ENCODE measurements around the gene TCL1B. TPM values are rescaled to one million over a fixed set of nuclear protein-coding genes. Genes with fewer than 3 reads are reported as not detected.

The TCL1B gene
- total RNA-seq, 1 experiment from 2014 or later = 3.6 TPM

DNA sequence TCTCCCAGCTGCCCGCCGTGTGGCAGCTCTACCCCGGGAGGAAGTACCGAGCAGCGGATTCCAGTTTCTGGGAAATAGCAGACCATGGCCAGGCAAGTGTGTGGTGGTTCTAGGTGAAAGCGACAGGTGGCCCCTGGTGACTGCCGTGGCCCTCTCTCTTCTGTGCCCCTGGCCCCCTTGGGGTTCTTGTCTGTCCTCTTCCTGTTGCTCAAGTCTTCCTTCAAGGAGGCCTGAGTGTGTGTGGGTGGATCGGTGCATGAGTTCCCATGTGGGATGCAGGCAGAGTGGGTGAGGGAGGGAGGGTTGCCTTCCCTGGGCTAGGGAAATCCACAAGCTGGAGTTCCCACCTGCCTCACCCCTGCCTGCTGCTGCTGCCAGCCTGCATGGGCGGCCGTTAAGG lies 4.6 kb downstream of the TCL1B start:
- peaks cover 2% of the 10 kb centered on the region for H4K20me1 ChIP-seq (ENCODE audit: control insufficient read depth, insufficient read depth, insufficient read length)
- H3K27ac ChIP-seq (ENCODE audit: insufficient read length, low read depth, low read length) = no peak overlapping the region
- H3K79me2 ChIP-seq (ENCODE audit: insufficient read depth, low read length) = no peaks in the 10 kb centered on the region
- no peak overlapping the region for H2BK120ac ChIP-seq (ENCODE audit: low read depth, low read length, poor library complexity, severe bottlenecking)
- no peak overlapping the region for H3K4ac ChIP-seq (ENCODE audit: low read depth, low read length)
- no peak overlapping the region for H3T11ph ChIP-seq (ENCODE audit: low read length)
- H2BK15ac ChIP-seq (ENCODE audit: low read depth, low read length) = no peak overlapping the region
- no peak for DNase-seq
- H4K5ac ChIP-seq (ENCODE audit: insufficient read length, low read depth, low read length) = no peak overlapping the region
- H3K27me3 ChIP-seq (ENCODE audit: insufficient read depth, low read length) = peaks cover under 1% of the 10 kb centered on the region; the same call in 1 of the 2 replicates
- H3K9ac ChIP-seq (ENCODE audit: extremely low read depth, insufficient read length, low read length) = no peak overlapping the region
- no peak overlapping the region for H2BK20ac ChIP-seq (ENCODE audit: low read depth, low read length, poor library complexity, severe bottlenecking)
- no peaks in the 10 kb centered on the region for H3K79me1 ChIP-seq (ENCODE audit: insufficient read depth, low read depth, low read length, poor library complexity, severe bottlenecking)
- no peak overlapping the region; the same call in 1 of the 2 replicates for H3K14ac ChIP-seq (ENCODE audit: insufficient read depth, low read length)
- peaks cover 70% of the 10 kb centered on the region for H3K27me3 Mint-ChIP-seq (ENCODE audit: low read depth)
- no peak overlapping the region; a peak in 1 of 5 replicates for H3K4me3 Mint-ChIP-seq
- no peak overlapping the region for H3K4me2 ChIP-seq (ENCODE audit: insufficient read depth, insufficient read length, low read length)
- H3K56ac ChIP-seq (ENCODE audit: insufficient read length, low read depth, low read length) = no peak overlapping the region
- H4K91ac ChIP-seq (ENCODE audit: insufficient read length, low read depth, low read length) = no peak overlapping the region
- H2BK5ac ChIP-seq (ENCODE audit: insufficient read length, low read length) = no peak overlapping the region
- no peaks in the 10 kb centered on the region for H3K36me3 Mint-ChIP-seq (ENCODE audit: insufficient read depth in 1 of 3, low read depth in 3 of 3)
- H2BK12ac ChIP-seq (ENCODE audit: insufficient read length, low read depth, low read length) = no peak overlapping the region
- no peak overlapping the region for H2AFZ ChIP-seq (ENCODE audit: low read length)
- WGBS (ENCODE audit: extremely low coverage, insufficient read length, low lambda C conversion rate) = no CpG with 5 or more reads among the region's 10 CpGs
- H3K4me1 ChIP-seq (ENCODE audit: insufficient read depth, low read length) = no peaks in the 10 kb centered on the region; the same call in 1 of the 2 replicates
- no peaks in the 10 kb centered on the region for H3K23me2 ChIP-seq (ENCODE audit: insufficient read length, low read depth, low read length, poor library complexity, severe bottlenecking)
- H2AK5ac ChIP-seq (ENCODE audit: insufficient read length, low read length) = no peak overlapping the region
- H3K18ac ChIP-seq (ENCODE audit: insufficient read length, low read depth, low read length) = no peak overlapping the region
- H3K9me3 ChIP-seq (ENCODE audit: control insufficient read depth, low read depth, low read length) = no peaks in the 10 kb centered on the region
- H3K23ac ChIP-seq (ENCODE audit: insufficient read length, low read depth, low read length) = no peak overlapping the region
- H4K8ac ChIP-seq (replicated peaks; ENCODE audit: insufficient read length, low read depth, low read length) = no peak overlapping the region
- TF ChIP-seq, protein P1, sequence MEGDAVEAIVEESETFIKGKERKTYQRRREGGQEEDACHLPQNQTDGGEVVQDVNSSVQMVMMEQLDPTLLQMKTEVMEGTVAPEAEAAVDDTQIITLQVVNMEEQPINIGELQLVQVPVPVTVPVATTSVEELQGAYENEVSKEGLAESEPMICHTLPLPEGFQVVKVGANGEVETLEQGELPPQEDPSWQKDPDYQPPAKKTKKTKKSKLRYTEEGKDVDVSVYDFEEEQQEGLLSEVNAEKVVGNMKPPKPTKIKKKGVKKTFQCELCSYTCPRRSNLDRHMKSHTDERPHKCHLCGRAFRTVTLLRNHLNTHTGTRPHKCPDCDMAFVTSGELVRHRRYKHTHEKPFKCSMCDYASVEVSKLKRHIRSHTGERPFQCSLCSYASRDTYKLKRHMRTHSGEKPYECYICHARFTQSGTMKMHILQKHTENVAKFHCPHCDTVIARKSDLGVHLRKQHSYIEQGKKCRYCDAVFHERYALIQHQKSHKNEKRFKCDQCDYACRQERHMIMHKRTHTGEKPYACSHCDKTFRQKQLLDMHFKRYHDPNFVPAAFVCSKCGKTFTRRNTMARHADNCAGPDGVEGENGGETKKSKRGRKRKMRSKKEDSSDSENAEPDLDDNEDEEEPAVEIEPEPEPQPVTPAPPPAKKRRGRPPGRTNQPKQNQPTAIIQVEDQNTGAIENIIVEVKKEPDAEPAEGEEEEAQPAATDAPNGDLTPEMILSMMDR (conservative IDR thresholded peaks at IDR 0.05) = no peak
- H3K9me3 Mint-ChIP-seq = no peaks in the 10 kb centered on the region
- H3K4me1 Mint-ChIP-seq = peaks cover 28 to 31% of the 10 kb centered on the region in 2 experiments
- H3K27ac Mint-ChIP-seq = no peak overlapping the region
